ENCODE results near the gene GPRIN3.
"Not testable (repeated sequence)": the region's sequence is repeated elsewhere in the genome, so short reads cannot be mapped to it uniquely, and the experiment has no call there.

The GPRIN3 gene

DNA sequence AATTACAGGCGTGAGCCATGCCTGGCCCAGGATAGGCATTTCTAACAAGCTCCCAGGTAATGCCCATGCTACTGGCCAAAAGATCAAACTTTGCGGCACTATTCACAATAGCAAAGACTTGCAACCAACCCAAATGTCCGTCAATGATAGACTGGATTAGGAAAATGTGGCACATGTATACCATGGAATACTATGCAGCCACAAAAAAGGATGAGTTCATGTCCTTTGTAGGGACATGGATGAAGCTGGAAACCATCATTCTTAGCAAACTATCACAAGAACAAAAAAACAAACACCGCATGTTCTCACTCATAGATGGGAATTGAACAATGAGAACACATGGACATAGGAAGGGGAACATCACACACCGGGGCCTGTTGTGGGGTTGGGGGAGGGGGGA lies 1.6 kb upstream of the GPRIN3 start:
- DNase-seq, result not testable (repeated sequence)

GRCh38 chr4:89308161-89308500 lies 531 bp upstream of the GPRIN3 start:
- no peak for DNase-seq

DNA sequence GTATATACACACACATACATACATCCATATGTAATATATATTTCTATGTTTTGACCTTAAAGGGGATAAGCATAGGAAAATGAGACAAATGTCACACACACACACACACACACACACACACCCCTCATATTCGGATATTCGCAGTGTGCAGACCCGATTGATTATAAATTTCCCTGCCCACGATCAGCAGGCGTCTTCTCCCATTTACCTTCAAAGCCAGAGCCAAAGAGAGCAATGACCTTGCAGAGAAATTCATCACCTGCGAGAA lies 488 bp downstream of the GPRIN3 start:
- no peak for DNase-seq

- DNase-seq, result peak in 1 of 2 experiments; percentile 2
Observed at GRCh38 chr4:89306486-89307177, 968 bp downstream of the GPRIN3 start.

DNA sequence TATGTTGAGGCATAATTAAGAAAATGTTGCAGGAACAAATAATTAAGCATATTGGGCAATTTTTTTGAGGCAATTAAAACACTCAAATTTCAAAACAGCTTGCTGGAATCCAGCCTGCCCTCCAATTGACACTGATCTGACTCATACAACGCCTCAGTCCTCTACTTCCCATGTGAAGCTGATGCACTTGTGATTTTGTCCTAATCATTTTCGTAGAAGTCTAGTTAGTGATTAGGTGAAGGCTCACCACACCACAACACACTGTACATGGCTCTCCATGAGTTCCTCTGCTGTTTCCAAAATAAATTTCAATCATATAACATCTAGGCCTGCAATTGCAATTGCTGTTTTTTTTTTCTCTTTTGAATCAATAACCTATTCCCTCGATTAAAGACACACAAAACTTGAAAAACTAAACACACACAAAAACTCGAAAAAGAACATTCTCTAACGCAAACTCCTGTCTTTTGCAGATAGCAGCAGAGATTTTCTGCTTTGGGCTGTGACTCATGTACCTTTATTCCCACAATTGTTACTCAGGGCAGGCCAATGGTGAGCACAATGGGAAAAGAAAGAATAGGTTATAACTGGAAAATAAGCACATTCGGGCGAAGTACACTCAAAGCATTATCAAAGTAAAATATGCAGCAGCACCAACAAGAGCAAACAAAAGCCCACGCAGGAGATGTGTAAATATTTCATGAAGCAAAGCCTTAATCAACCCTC lies 1.7 kb downstream of the GPRIN3 start:
- peak; percentile 12 to 15 for DNase-seq

DNA sequence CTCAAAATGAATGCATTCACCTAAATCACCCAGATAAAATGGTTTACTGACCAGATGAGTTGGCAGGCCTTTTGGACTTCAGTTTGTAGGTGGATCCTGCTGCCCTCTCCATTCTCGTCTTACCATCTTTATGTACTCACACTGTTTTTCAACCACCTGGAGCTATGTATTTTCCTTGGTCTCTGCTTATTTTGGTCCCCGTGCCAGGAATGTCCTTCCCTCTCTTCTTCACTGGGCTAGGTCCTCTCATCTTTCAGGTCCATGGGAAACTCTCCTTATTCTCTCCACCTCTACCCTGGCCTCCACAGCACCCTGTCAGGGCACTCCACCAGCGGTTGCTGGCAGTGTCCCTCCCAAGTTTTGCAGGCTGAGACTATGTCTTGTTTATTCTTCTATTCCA lies 2.6 kb downstream of the GPRIN3 start:
- DNase-seq, result no peak

- DNase-seq, result no peak
Observed at GRCh38 chr4:89303814-89304388, 3.7 kb downstream of the GPRIN3 start.

DNA sequence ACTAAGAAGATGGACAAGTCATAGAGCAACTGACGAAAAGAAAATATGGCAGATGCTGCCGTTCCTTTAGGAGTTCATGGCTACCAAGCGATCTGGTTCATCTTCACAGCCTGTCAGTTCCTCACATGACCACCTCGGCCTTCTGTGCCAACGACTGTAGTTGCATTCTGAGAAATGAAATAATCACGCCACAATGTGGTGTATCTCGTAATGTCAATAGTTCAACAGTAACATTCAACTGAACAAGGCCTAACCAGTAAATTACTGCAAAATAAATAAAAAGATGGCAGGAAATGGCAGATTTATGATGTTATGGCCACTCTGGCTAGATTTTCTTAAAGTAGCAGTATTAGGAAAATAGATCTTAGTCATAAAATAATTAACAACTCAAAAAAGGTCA lies 4.4 kb downstream of the GPRIN3 start:
- peak; percentile 34 to 74 for DNase-seq

DNA sequence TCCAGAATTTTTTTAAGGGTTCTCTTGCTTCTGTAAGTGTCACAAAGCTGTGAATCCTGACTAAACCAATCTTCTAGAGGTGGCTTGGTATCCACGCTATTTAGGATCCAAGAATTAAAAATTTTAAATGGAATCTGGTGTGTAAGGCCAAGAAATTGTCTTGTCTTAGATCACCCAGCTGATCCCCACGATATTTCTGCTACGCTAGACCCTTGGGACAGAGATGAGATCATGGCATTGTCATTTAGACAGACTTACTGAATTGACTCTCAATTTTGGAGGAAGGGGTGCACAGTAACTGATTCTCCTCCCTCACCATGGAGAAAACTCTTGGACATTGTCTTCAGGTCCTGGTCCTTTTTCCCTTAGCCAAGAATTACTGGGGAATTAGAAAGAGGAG lies 5.7 kb downstream of the GPRIN3 start:
- no peak for DNase-seq

- DNase-seq, result no peak
Observed at GRCh38 chr4:89301003-89301402, 6.6 kb downstream of the GPRIN3 start.

GRCh38 chr4:89300499-89300898 lies 7.1 kb downstream of the GPRIN3 start:
- no peak for DNase-seq

- no peak for DNase-seq
Observed at GRCh38 chr4:89300060-89300459, 7.5 kb downstream of the GPRIN3 start.

- no peak for DNase-seq
Observed at GRCh38 chr4:89299153-89299791, 8.3 kb downstream of the GPRIN3 start.

- no peak for DNase-seq
Observed at GRCh38 chr4:89298788-89299152, 8.8 kb downstream of the GPRIN3 start.

DNA sequence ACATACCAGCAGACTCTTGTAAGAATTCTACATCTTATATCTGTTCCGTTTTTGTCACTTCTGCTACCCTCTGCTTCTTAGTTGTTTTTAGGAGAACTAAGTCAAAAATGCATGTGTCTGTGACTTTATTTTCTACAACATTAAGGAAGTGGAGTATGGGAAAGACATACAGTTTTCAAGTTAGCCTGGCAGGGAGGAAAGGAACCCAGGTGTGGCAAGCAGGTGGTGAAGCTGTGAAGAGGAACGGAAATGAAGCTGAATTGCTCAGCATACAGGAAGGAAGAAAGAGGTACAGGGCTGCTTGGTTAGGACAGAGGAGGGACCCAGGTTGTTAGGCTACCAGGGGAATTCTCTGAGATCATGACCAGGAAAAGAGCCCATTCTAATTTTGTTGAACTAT lies 9.4 kb downstream of the GPRIN3 start:
- no peak for DNase-seq

GRCh38 chr4:89296896-89297295 lies 10.7 kb downstream of the GPRIN3 start:
- DNase-seq, result no peak

GRCh38 chr4:89296399-89296798 lies 11.2 kb downstream of the GPRIN3 start:
- DNase-seq, result no peak

DNA sequence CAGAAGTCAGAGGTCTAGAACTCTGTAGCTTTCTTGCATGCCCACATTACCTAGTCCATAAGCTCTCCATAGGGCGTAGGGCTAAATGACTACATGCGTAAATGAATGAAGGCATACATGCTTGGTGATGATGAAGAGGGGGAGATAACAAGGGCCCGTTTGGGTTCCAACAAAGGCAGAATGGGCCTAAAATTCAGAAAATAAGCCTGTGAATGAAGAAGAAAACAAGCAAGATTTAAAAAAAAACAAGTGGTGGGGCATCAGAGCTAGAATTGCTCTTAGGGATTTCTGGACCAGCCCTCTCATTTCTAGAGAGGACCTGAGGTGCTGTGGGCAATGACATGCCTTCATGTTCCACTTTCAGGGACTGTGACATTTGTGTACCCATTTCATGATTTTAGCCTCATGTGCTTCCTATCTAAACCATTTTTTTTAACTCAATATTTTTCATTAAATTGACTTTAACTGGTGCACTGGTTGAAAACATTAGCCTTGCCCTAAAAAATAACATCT lies 12.1 kb downstream of the GPRIN3 start:
- no peak for DNase-seq

DNA sequence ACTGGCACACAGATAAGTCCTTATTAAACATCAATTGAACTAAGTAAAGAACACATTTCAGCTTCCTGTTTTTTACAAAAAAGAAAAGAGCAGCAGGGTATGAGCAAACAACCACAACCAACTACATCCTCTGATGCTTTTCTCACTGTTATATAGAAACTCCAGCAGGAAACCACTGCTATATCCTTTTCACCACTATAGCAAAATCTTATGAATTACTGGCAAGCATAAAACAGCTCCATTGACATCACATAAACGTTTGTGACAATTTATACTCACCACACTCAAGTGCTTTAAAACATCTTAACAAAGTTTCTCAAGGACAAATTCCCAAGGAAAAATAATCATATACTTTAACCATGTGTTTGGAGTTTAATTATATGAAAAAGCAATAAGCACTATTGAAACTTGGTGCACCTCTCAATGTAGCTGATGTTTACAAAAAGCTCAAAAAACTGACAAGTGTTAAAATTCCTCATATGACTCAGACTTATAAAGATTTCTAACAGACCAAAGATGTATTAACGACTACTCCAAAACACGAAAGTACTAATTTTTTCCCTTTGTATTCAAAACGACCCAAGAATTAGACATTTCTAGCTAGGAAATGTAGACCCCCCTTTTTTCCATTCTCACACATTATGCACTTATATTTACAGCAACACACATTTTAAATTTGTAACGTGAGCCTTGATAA lies 12.9 kb downstream of the GPRIN3 start:
- DNase-seq, result no peak

GRCh38 chr4:89293299-89293698 lies 14.3 kb downstream of the GPRIN3 start:
- no peak for DNase-seq

DNA sequence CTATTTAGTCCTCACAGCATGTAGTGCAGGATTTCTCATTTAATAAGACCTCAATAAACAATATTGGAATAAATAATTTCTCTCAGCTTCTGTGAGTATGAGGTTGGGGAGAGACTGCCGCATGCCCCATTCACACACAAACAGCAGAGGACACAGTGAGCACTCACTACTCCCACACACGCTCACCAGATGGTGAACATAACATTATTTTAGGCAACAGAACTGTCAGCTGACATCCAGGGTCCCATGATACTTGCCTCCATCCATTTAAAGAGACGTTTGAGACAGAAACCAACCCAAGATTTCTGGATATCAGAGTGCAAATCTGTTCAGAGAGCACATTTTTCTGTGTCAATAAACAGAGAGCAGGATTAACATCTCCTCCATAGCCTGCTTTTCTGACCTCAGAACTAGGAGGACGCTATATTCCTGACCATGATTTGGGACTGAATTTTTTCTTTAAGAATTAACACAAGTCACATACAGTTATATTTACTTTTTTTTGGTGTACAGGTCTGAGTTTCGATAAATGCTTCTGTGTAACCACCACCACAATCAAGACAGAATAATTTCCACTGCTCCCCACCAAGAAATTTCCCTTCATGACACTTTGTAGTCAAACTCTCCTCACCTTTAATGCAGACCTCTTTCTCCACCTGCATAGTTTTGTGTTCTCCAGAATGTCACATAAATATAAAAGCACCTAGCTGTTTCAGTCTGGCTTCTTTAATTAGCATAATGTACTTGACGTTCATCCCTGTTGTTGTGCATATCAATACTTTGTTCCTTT lies 16.7 kb downstream of the GPRIN3 start:
- DNase-seq, result no peak

- DNase-seq, result no peak
Observed at GRCh38 chr4:89289312-89289711, 18.3 kb downstream of the GPRIN3 start.

DNA sequence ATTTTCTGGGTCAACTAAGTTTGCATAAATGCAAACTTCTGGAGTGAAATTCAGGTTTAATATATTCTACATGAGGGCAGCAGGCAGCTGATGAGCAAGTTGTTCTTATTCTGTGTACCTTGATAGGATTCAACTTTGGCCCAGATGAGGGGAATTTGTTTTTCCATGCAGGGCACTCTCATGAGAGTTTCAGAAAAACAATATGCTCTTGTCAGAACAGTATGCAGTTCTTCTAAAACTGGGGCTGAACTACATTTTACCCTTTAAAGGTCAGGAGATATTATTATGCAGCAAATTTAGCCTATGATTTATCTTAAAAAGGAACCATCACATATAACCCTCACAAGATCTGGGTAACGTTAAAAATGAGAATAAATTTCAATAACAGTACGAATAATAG lies 19.2 kb downstream of the GPRIN3 start:
- no peak for DNase-seq
